SIG-M5 (cell line): Measurements from ENCODE around the gene PNMT.
"Not testable (repeated sequence)": the region's sequence is repeated elsewhere in the genome, so short reads cannot be mapped to it uniquely, and the experiment has no call there.

Experiments
- DNase-seq: peaks from one replicate; lab custom pipeline; 2025; lab: John Stamatoyannopoulos, UW

Gene PNMT

GRCh38 chr17:39709319-39709997 is 41.2 kb downstream of the PNMT start:
- DNase-seq: no peak

- no peak for DNase-seq
These were observed 42.0 kb downstream of the PNMT start for GRCh38 chr17:39709998-39710964.

- not testable (repeated sequence) for DNase-seq
These were observed 42.8 kb downstream of the PNMT start for GRCh38 chr17:39711071-39711470.

GRCh38 chr17:39711851-39712250 is 43.6 kb downstream of the PNMT start:
- DNase-seq: no peak

GRCh38 chr17:39714234-39714633 is 46.0 kb downstream of the PNMT start:
- DNase-seq: no peak

GRCh38 chr17:39715375-39716072 is 47.3 kb downstream of the PNMT start:
- no peak for DNase-seq

GRCh38 chr17:39716073-39716818 is 48.0 kb downstream of the PNMT start:
- DNase-seq: no peak

GRCh38 chr17:39716879-39717536 is 48.8 kb downstream of the PNMT start:
- no peak for DNase-seq

GRCh38 chr17:39717660-39718059 is 49.4 kb downstream of the PNMT start:
- DNase-seq: no peak

- no peak for DNase-seq
These were observed 51.5 kb downstream of the PNMT start for GRCh38 chr17:39719563-39720355.
